Heart left ventricle (tissue), 13 donors: ENCODE measurements around the gene CHRM5.

Experiments used
- POLR2A ChIP-seq, 2 donors: fragments of 450-650 bp; IDR thresholded peaks; one replicate each; pipeline ENCODE4 v1.6.1; 2017; ENCODE audit warnings: antibody characterized with exemption in 2 of 2, mild to moderate bottlenecking in 2 of 2, moderate library complexity in 2 of 2
- TF ChIP-seq, protein P1 (sequence below), 12 donors: fragments of 200-600 bp; sonication (generic) in 4 of 12; IDR thresholded peaks; one replicate each; pipeline versions ENCODE4 v1.5.0 to v1.8.0; 2018 to 2022; ENCODE audit warnings: antibody characterized with exemption in 12 of 12, mild to moderate bottlenecking in 5 of 12
- donor health status: ischemic (EF 13 %, LVEDD 7.1; RV severe dilation, severe dysfunction).
- donor health status: DM: no; HTN: yes; CAD: no.
- donor health status: DM: no; HTN: no; CAD: no.
- donor health status: ischemic (EF 25% LVEDD 6.9; RV normal size, moderate dysfunction).
- donor health status: ischemic (EF 25% LVEDD 5.7; RV mildly dilated, moderate dysfunction).
- donor health status: ischemic (EF 35%, LVEDD 5.7; RV mildly dilated, moderate dysfunction).
- donor health status: nonischemic (EF 11% LVEDD 7.7; RV severe dilation, severe dysfunction).
- donor health status: DM: yes; HTN: yes; CAD: no.
- donor health status: PGD.
- donor health status: ischemic (EF 29% LVEDD 5.4; RV normal size, mild dysfunction).
- donor health status: nonischemic (EF 23%, LVEDD 6.1; RV moderate dilation, normal function).

- TF ChIP-seq, protein P1, sequence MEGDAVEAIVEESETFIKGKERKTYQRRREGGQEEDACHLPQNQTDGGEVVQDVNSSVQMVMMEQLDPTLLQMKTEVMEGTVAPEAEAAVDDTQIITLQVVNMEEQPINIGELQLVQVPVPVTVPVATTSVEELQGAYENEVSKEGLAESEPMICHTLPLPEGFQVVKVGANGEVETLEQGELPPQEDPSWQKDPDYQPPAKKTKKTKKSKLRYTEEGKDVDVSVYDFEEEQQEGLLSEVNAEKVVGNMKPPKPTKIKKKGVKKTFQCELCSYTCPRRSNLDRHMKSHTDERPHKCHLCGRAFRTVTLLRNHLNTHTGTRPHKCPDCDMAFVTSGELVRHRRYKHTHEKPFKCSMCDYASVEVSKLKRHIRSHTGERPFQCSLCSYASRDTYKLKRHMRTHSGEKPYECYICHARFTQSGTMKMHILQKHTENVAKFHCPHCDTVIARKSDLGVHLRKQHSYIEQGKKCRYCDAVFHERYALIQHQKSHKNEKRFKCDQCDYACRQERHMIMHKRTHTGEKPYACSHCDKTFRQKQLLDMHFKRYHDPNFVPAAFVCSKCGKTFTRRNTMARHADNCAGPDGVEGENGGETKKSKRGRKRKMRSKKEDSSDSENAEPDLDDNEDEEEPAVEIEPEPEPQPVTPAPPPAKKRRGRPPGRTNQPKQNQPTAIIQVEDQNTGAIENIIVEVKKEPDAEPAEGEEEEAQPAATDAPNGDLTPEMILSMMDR (IDR thresholded peaks at IDR 0.05), result no peak
- TF ChIP-seq POLR2A (IDR thresholded peaks at IDR 0.05), result no peak
These were observed 44.2 kb downstream of the CHRM5 start for GRCh38 chr15:34012461-34013028.
